ENCODE measurements around the gene MPV17. TPM values are rescaled to one million over a fixed set of nuclear protein-coding genes. Genes with fewer than 3 reads are reported as not detected.
A peak's percentile ranks its signal among the peaks of the same experiment; 100 is the strongest.

The MPV17 gene
- total RNA-seq, 1 donor from 2014 or later: 27.9 TPM

- no peak for DNase-seq (ENCODE audit: low spot score)
Observed at GRCh38 chr2:27265536-27265870, 57.4 kb downstream of the MPV17 start.

GRCh38 chr2:27264753-27265535 lies 58.0 kb downstream of the MPV17 start:
- peak; percentile 59 for DNase-seq (ENCODE audit: low spot score)

DNA sequence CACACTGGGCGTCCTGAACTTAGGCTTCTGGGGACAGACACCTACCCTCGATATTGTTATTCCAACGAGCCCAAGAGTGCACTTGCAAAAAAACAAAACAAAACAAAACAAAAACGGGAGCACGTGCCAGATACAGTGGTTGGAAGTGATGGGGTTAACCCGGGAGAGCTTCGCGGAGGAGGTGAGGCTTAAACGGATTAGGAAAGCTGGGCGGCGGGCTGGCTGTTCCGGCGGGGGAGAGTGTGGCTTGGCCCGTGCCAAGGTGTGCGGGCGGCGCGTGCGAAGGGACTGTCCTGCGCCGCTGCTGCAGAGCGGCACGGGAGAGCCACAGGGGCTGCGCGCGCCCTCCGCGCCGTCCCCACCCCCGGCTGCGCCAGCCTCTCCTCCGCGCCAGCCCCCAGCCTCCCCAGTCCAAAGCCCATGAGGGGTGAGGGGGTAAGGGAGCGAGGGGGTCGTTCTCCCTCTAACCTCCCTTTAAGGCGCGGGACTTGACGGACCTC lies 58.6 kb downstream of the MPV17 start:
- DNase-seq (ENCODE audit: low spot score): no peak

DNA sequence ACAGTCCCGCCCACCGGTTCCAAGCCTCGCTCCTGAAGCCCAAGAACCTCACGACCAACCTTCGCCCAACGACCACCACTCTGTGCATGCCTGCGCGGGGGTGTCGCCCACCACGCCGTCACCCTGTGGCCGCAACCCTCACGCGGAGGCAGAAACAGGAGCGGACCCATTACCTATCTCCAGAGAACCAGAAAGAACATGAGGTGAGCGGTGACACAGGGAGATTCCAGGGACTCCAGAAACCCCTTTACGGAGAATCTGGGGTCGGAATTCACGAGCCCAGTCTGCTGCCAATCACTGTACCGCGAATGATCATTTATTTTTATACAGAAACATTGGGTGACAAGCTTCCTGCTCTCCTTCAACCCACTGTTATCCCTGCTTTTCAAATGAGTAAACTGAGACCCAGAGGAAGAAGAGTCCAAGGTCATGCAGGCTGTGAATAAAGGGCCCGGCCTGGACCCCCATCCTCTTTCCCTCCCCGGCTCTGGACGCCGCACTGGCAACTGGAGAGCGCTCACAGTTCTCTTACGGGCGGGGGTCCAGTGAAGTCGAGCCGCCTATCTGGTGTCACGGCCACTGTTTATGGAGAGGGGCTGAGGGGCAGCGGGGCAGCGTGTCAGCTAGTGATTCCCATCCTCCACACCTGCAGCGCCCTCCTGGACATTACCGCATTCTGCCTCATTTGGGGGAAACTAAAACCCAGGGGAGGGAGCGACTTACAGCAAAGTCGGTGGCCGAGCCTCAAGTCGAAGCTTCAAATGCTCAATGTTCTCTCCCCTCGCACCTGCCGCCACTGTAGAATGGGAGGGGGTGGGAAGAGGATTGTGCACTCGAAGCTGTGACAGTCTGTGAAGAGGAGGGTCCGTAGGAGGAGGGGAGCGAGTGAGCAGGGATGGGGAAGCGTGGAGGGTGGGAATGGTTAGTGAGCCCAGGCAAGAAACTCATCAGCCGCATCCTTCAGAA lies 59.3 kb downstream of the MPV17 start:
- DNase-seq (ENCODE audit: low spot score): no peak

DNA sequence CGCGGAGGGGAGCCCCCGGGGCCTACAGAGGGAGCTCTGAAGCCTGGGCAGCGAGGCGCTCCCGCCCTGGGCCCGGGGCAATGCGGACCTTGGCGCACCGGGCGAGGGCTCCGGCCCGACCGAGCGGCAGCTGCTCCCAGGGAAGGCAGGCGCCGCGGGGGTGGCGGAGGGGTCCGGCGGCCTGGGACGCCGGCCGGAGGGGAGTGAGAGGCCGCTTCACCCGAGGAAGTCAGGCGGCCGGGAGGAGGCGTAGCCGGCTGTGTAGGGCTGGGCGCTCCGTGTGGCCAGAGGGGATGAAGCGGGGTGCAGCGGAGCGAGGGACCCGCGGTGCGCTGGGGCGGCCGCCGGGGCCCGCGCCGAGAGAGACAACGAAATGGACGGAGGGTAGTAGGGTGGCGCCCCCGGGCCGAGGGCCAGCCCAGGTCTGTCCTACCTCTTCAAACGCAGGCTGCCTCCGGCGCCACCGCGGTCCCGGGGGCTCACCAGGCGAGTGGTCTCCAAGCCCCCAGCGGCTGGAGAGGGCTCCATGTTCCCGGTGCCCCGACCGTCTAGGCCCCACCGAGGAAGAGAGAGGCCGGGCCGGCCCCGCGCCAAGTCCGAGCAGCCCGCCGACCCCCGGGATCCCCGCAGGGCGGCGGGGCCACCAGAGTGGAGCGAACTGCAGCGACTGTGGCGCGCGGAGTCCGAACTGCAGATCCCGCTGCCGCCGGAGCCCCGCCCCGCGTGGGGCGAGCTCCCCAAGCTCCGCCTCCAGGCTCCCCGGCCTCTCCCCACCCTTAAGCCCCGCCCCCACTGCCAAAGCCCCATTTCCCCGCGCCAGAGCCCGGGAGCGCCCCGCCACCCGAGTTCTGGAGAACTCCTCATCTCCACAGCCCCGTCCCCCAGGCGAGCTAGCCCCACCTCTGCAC lies 60.3 kb downstream of the MPV17 start, which contains the start of gene SLC30A3:
Gene SLC30A3, minus strand, starts transcription at position 669 of the 908 bp plus-strand sequence. Its CDS starts 141 bp downstream, at position 528.
- DNase-seq (ENCODE audit: low spot score): peak; percentile 17

DNA sequence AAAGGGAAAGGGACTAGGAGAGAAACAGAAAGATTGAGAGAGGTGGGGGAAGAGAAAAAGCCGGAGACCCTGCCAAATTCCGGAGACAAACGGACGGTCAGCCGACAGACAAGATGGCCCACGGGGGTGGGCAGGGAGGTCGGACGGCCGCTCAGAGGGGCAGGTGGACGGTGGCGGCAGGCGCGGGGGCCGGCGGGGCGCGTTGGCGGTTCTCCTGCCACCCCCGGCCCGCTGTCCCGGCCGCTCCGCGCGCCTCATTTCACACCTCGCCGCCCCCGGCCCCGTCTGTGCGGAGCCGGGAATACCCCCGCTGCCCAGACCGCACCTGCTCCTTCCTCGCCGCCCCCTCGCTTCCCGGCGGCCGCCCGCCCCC lies 61.0 kb downstream of the MPV17 start:
- no peak for DNase-seq (ENCODE audit: low spot score)

DNA sequence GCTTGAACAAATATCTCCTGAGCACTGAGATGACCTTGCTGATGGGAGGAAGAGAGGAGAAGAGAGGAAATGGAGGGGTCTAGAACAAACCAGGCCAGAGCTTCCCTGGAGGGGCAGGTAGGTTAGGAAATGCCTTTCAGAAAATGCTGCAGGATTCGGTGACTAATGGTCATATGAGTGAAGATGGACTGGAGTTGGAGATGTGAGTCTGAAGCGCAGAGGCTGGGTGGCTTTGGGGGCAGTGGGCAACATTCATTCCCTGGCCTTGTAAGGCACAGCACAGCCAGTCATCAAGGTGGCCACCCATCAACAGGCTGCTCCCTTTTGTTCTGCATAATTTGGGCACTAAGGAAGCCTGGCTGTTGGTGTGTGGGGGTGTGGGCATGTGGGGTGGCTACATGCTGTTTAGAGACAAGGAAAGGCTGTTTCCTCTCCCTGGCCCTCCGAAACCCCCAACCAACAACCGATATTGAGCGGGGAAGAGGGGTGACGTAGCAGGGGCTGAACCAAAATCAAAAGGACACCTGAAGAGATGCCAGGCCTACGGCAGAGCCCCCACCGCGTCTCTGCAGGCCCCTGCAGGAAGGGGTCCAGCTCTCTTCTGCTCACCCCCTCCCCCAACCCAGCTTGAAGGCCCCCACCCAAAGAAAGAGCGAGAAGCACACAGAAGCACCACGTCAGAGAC lies 61.5 kb downstream of the MPV17 start:
- no peak for DNase-seq (ENCODE audit: low spot score)

Other genes starting within 250 kb of the MPV17 start
- 287 TPM for gene EMILIN1, start 244.5 kb downstream of the MPV17 start, total RNA-seq (ENCODE audit: insufficient read depth, low replicate concordance)
- gene KHK, start 236.3 kb downstream of the MPV17 start, total RNA-seq (ENCODE audit: insufficient read depth, low replicate concordance): 3.4 TPM
- gene CGREF1, start 204.0 kb downstream of the MPV17 start, total RNA-seq (ENCODE audit: insufficient read depth, low replicate concordance): 11.6 TPM
- 1.2 TPM for gene ABHD1, start 199.3 kb downstream of the MPV17 start, total RNA-seq (ENCODE audit: insufficient read depth, low replicate concordance)
- gene PREB, start 188.5 kb downstream of the MPV17 start, total RNA-seq (ENCODE audit: insufficient read depth, low replicate concordance): 20.2 TPM
- not detected for gene PRR30, start 183.7 kb downstream of the MPV17 start, total RNA-seq (ENCODE audit: insufficient read depth, low replicate concordance)
- 1.7 TPM for gene TCF23, start 174.1 kb downstream of the MPV17 start, total RNA-seq (ENCODE audit: insufficient read depth, low replicate concordance)
- gene ATRAID, start 111.1 kb downstream of the MPV17 start, total RNA-seq (ENCODE audit: insufficient read depth, low replicate concordance): 112 TPM
- gene SLC5A6, start 110.8 kb downstream of the MPV17 start, total RNA-seq (ENCODE audit: insufficient read depth, low replicate concordance): 13.0 TPM
- gene CAD, start 105.7 kb downstream of the MPV17 start, total RNA-seq (ENCODE audit: insufficient read depth, low replicate concordance): 45.0 TPM
- gene SLC30A3, start 60.0 kb downstream of the MPV17 start, total RNA-seq (ENCODE audit: insufficient read depth, low replicate concordance): 5.5 TPM
- not detected for gene DNAJC5G, start 47.7 kb downstream of the MPV17 start, total RNA-seq (ENCODE audit: insufficient read depth, low replicate concordance)
- 5.1 TPM for gene TRIM54, start 40.7 kb downstream of the MPV17 start, total RNA-seq (ENCODE audit: insufficient read depth, low replicate concordance)
- gene UCN, start 14.7 kb downstream of the MPV17 start, total RNA-seq (ENCODE audit: insufficient read depth, low replicate concordance): 1.4 TPM
- 31.8 TPM for gene GTF3C2, start 33.7 kb upstream of the MPV17 start, total RNA-seq (ENCODE audit: insufficient read depth, low replicate concordance)
- gene EIF2B4, start 47.2 kb upstream of the MPV17 start, total RNA-seq (ENCODE audit: insufficient read depth, low replicate concordance): 10.1 TPM
- gene SNX17, start 47.5 kb upstream of the MPV17 start, total RNA-seq (ENCODE audit: insufficient read depth, low replicate concordance): 98.0 TPM
- 8.4 TPM for gene ZNF513, start 57.6 kb upstream of the MPV17 start, total RNA-seq (ENCODE audit: insufficient read depth, low replicate concordance)
- 28.2 TPM for gene PPM1G, start 86.5 kb upstream of the MPV17 start, total RNA-seq (ENCODE audit: insufficient read depth, low replicate concordance)
- gene NRBP1, start 105.5 kb upstream of the MPV17 start, total RNA-seq (ENCODE audit: insufficient read depth, low replicate concordance): 89.3 TPM
- not detected for gene KRTCAP3, start 119.3 kb upstream of the MPV17 start, total RNA-seq (ENCODE audit: insufficient read depth, low replicate concordance)
- 21.4 TPM for gene IFT172, start 166.6 kb upstream of the MPV17 start, total RNA-seq (ENCODE audit: insufficient read depth, low replicate concordance)
- gene FNDC4, start 172.1 kb upstream of the MPV17 start, total RNA-seq (ENCODE audit: insufficient read depth, low replicate concordance): 3.1 TPM
- not detected for gene GCKR, start 173.7 kb upstream of the MPV17 start, total RNA-seq (ENCODE audit: insufficient read depth, low replicate concordance)

Data from umbilical cord (tissue), 2 donors.